BE2C (cell line): ENCODE data around the gene GRID1.

Source experiments
- DNase-seq: peaks from one replicate; pipeline ENCODE4 v3.0.0-alpha.2; 2020
- H3K27me3 ChIP-seq: fragments of 250-450 bp; sonication (Bioruptor Pico); 2 replicates; pipeline ENCODE4 v1.5.1; 2020; ENCODE audit warnings: mild to moderate bottlenecking
- H3K36me3 ChIP-seq: fragments of 250-450 bp; sonication (Bioruptor Pico); 2 replicates; pipeline ENCODE4 v1.5.1; 2020; ENCODE audit warnings: mild to moderate bottlenecking
- H3K4me1 ChIP-seq: fragments of 250-450 bp; sonication (Bioruptor Pico); 2 replicates; pipeline ENCODE4 v1.5.1; 2020
- H3K4me3 ChIP-seq: 2 replicates; pipeline ENCODE4 v1.5.1; 2011; ENCODE audit warnings: low read depth, low read length
- H3K9me3 ChIP-seq: fragments of 250-450 bp; sonication (Bioruptor Pico); 2 replicates; pipeline ENCODE4 v1.5.1; 2020
- TF ChIP-seq, protein P1 (sequence below): IDR thresholded peaks from 2 replicates; pipeline ENCODE4 v1.5.1; 2012; ENCODE audit warnings: mild to moderate bottlenecking, low read depth, low read length

GRID1 gene

DNA sequence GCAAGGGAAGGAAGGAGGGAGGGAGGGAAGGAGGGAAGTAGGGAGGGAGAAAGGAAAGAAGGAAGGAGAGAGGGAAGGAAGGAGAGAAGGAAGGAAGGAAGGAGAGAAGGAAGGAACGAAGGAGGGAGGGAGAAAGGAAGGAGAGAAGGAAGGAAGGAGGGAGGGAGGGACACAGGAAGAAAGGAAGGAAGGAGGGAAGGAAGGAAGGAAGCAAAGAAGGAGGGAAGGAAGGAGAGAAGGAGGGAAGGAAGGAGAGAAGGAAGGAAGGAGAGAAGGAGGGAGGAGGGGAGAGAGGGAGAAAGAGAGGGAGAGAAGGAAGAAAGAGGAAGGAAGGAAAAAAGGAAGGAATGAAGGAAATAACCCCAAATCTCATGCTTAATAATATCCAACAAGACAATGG lies 630.6 kb downstream of the GRID1 start:
- Histone ChIP-seq H3K9me3 (no peaks in the 10 kb centered on the region), H3K4me1 (peaks cover 16% of the 10 kb centered on the region), H3K36me3 (no peaks in the 10 kb centered on the region), H3K4me3 (no peak overlapping the region), H3K27me3 (no peaks in the 10 kb centered on the region)
- TF ChIP-seq, protein P1, sequence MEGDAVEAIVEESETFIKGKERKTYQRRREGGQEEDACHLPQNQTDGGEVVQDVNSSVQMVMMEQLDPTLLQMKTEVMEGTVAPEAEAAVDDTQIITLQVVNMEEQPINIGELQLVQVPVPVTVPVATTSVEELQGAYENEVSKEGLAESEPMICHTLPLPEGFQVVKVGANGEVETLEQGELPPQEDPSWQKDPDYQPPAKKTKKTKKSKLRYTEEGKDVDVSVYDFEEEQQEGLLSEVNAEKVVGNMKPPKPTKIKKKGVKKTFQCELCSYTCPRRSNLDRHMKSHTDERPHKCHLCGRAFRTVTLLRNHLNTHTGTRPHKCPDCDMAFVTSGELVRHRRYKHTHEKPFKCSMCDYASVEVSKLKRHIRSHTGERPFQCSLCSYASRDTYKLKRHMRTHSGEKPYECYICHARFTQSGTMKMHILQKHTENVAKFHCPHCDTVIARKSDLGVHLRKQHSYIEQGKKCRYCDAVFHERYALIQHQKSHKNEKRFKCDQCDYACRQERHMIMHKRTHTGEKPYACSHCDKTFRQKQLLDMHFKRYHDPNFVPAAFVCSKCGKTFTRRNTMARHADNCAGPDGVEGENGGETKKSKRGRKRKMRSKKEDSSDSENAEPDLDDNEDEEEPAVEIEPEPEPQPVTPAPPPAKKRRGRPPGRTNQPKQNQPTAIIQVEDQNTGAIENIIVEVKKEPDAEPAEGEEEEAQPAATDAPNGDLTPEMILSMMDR: no peak
- DNase-seq: no peak

DNA sequence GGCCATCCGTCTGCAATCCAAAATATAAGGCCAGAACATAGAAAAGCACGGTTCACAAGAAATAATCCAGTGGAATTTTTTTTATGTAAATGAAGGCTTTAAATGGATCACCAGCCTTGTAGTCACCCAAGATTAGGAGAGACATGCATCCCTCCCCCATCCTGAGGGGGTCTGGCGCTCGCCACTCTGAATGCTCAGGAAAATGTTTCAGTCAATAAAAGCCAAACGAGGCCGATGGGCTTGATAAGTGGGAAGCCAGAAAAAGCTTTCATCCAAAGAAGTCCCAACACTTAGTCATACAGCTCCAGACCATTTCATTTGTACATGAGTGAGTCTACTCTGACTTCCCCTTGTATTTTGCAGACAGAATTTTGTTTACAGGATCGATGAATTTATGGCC lies 631.8 kb downstream of the GRID1 start:
- Histone ChIP-seq H3K4me3 (no peak overlapping the region), H3K4me1 (peaks cover 16% of the 10 kb centered on the region), H3K36me3 (no peaks in the 10 kb centered on the region), H3K9me3 (no peaks in the 10 kb centered on the region), H3K27me3 (no peaks in the 10 kb centered on the region)
- DNase-seq: peak; percentile 59
- TF ChIP-seq, protein P1: no peak

DNA sequence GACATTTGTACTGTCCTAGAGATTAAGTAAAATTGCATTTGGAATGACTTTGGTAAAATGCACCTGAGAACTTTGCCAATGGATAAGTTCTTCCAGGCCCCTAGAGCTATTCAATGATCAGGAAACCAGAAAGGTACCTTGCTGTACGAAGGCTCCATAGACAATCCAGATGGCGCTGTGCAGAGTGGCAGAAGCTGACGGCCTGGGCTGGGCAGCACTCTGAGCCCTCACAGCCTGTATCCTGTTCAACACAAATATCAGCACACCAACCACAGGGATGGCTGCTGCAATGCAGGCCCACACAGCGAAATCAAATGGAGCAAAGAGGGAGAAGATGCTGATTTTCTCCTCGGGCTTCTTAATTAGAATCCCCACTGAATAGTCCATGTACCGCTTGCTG lies 642.4 kb downstream of the GRID1 start:
- no peak for DNase-seq
- TF ChIP-seq, protein P1: no peak

DNA sequence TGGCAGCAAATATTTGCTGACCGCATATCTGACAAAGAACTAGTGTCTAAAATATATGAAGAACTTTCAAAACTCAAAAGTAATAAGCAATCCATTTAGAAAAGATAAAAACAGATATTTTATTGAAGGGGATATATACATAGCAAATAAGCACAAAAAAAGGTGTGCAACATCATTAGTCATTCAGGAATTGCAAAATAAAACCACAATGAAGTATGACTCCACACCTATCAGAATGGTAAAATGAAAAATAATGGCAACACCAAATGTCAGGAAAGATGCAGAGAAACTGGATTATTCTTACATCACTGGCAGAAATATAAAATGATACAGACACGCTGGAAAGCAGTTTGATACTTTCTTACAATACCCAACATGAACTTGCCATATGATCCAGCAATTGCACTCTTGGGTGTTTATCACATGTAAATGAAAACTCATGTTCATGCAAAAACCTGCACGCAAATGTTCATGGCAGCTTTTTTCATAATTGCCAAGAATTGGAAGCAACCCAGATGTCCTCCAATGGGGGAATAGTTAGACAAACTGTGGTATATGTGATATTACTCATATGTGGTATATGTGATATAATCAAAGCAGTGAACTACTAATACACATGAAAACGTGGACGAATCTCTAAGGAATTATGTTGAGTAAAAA lies 645.5 kb downstream of the GRID1 start:
- H3K9me3 ChIP-seq: no peaks in the 10 kb centered on the region
- DNase-seq: no peak
- no peak overlapping the region for H3K4me3 ChIP-seq
- TF ChIP-seq, protein P1: no peak
- H3K4me1 ChIP-seq: no peaks in the 10 kb centered on the region; the same call in 1 of the 2 replicates
- H3K36me3 ChIP-seq: no peaks in the 10 kb centered on the region
- no peaks in the 10 kb centered on the region for H3K27me3 ChIP-seq

More for the DNA sequence above, 642.4 kb downstream of the GRID1 start:
- H3K9me3 ChIP-seq: no peaks in the 10 kb centered on the region
- H3K4me1 ChIP-seq: no peaks in the 10 kb centered on the region; the same call in 1 of the 2 replicates
- no peak overlapping the region for H3K4me3 ChIP-seq
- peaks cover 3% of the 10 kb centered on the region; the same call in 1 of the 2 replicates for H3K36me3 ChIP-seq
- H3K27me3 ChIP-seq: no peaks in the 10 kb centered on the region

DNA sequence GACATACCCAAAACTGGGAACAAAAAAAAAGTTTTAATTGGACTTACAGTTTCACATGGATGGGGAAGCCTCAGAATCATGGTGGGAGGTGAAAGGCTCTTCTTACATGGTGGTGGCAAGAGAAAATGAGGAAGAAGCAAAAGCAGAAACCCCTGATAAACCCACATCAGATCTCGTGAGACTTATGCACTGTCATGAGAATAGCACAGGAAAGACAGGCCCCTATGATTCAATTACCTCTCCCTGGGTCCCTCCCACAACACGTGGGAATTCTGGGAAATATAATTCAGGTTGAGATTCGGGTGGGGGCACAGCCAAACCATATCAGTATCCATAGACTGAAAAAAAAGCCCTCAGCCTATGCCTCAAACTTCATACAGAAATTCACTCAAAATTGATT lies 647.2 kb downstream of the GRID1 start:
- TF ChIP-seq, protein P1: no peak
- no peaks in the 10 kb centered on the region for H3K36me3 ChIP-seq
- no peaks in the 10 kb centered on the region; the same call in 1 of the 2 replicates for H3K4me1 ChIP-seq
- no peaks in the 10 kb centered on the region for H3K27me3 ChIP-seq
- H3K4me3 ChIP-seq: no peak overlapping the region
- no peaks in the 10 kb centered on the region for H3K9me3 ChIP-seq
- no peak for DNase-seq

DNA sequence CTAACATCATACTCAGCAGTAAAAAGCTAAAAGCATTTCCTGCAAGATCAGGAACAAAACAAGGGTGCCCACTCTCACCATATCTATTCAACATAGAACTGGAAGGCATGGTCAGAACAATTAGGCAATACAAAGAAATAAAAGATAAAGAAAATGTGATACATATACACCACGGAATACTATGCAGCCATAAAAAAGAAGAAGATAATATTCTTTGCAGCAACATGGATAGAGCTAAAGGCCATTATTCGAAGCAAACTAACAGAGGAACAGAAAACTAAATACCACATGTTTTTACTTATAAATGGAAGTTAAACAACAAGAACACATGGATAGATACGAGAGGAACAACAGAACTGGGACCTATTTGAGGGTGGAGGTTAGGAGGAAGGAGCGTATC lies 652.7 kb downstream of the GRID1 start:
- TF ChIP-seq, protein P1: no peak
- Histone ChIP-seq H3K4me1 (no peaks in the 10 kb centered on the region), H3K4me3 (no peak overlapping the region), H3K9me3 (no peaks in the 10 kb centered on the region), H3K27me3 (no peaks in the 10 kb centered on the region), H3K36me3 (no peaks in the 10 kb centered on the region)
- no peak for DNase-seq
